Osteocyte (in vitro differentiated cells): Measurements from ENCODE around the gene RELL1. TPM values are rescaled to one million over a fixed set of nuclear protein-coding genes. Genes with fewer than 3 reads are reported as not detected.

Experiments used
- DNase-seq: peaks from one replicate; pipeline ENCODE4 v3.0.0; 2021; ENCODE audit warnings: mixed read lengths; ENCODE audit not compliant: unreplicated experiment; ENCODE audit errors: extremely low spot score
- H3K27ac Mint-ChIP-seq: one replicate; pipeline ENCODE4 v1.8.0; 2021; ENCODE audit warnings: mild to moderate bottlenecking, mixed read lengths; ENCODE audit not compliant: unreplicated experiment
- H3K27me3 Mint-ChIP-seq: one replicate; pipeline ENCODE4 v1.8.0; 2021; ENCODE audit warnings: mixed read lengths; ENCODE audit not compliant: unreplicated experiment
- H3K36me3 Mint-ChIP-seq: one replicate; pipeline ENCODE4 v1.8.0; 2021; ENCODE audit warnings: mixed read lengths; ENCODE audit not compliant: unreplicated experiment
- H3K4me1 Mint-ChIP-seq: one replicate; pipeline ENCODE4 v1.8.0; 2021; ENCODE audit warnings: mixed read lengths; ENCODE audit not compliant: unreplicated experiment
- H3K4me3 Mint-ChIP-seq: one replicate; pipeline ENCODE4 v1.8.0; 2021; ENCODE audit warnings: mild to moderate bottlenecking, moderate library complexity, mixed read lengths; ENCODE audit not compliant: unreplicated experiment
- H3K9me3 Mint-ChIP-seq: one replicate; pipeline ENCODE4 v1.8.0; 2021; ENCODE audit warnings: mixed read lengths; ENCODE audit not compliant: unreplicated experiment
- CTCF ChIP-seq: fragments of 200-600 bp; sonication (generic); IDR thresholded peaks from 2 replicates; pipeline ENCODE4 v1.5.0; 2021; ENCODE audit warnings: antibody characterized with exemption, mild to moderate bottlenecking, moderate library complexity
- total RNA-seq: library from RNA; stranded (reverse); gene quantifications from 2 replicates; pipeline ENCODE4 v1.2.1, GENCODE V29; 2021

RELL1 gene
- total RNA-seq, 1 donor from 2014 or later: 15.6 TPM

GRCh38 chr4:37687681-37688080, 1.5 kb upstream of the RELL1 start:
- DNase-seq: no peak
- TF ChIP-seq CTCF: no peak
- no peaks in the 10 kb centered on the region for H3K9me3 Mint-ChIP-seq
- peaks cover 13% of the 10 kb centered on the region for H3K4me1 Mint-ChIP-seq
- H3K27me3 Mint-ChIP-seq: no peaks in the 10 kb centered on the region
- no peak overlapping the region for H3K4me3 Mint-ChIP-seq
- H3K27ac Mint-ChIP-seq: no peak overlapping the region
- no peaks in the 10 kb centered on the region for H3K36me3 Mint-ChIP-seq

- H3K9me3 Mint-ChIP-seq: no peaks in the 10 kb centered on the region
- DNase-seq: no peak
- no peaks in the 10 kb centered on the region for H3K27me3 Mint-ChIP-seq
- H3K27ac Mint-ChIP-seq: peak overlapping the region; percentile 56
- TF ChIP-seq CTCF: no peak
- peak overlapping the region; percentile 83 for H3K4me3 Mint-ChIP-seq
- H3K36me3 Mint-ChIP-seq: no peaks in the 10 kb centered on the region
- H3K4me1 Mint-ChIP-seq: peaks cover 13% of the 10 kb centered on the region
Measured at GRCh38 chr4:37687194-37687562, 1.0 kb upstream of the RELL1 start.

GRCh38 chr4:37685823-37686372, 278 bp downstream of the RELL1 start:
- Mint-ChIP-seq H3K27me3 (no peaks in the 10 kb centered on the region), H3K9me3 (no peaks in the 10 kb centered on the region), H3K4me1 (peaks cover 13% of the 10 kb centered on the region), H3K27ac (peak overlapping the region; percentile 86), H3K4me3 (peak overlapping the region; percentile 83), H3K36me3 (no peaks in the 10 kb centered on the region)
- TF ChIP-seq CTCF: no peak
- DNase-seq: peak; percentile 87

GRCh38 chr4:37685161-37685822, 884 bp downstream of the RELL1 start:
- Mint-ChIP-seq H3K27ac (peak overlapping the region; percentile 86), H3K9me3 (no peaks in the 10 kb centered on the region)

More at GRCh38 chr4:37685161-37685822, 884 bp downstream of the RELL1 start:
- H3K4me3 Mint-ChIP-seq: peak overlapping the region; percentile 83
- TF ChIP-seq CTCF: no peak
- no peaks in the 10 kb centered on the region for H3K36me3 Mint-ChIP-seq
- DNase-seq: no peak
- H3K27me3 Mint-ChIP-seq: no peaks in the 10 kb centered on the region
- H3K4me1 Mint-ChIP-seq: peaks cover 13% of the 10 kb centered on the region
